Urinary bladder (tissue), 4 donors: ENCODE results near the gene FAM241B. TPM values are rescaled to one million over a fixed set of nuclear protein-coding genes. Genes with fewer than 3 reads are reported as not detected.

Experiments used
- DNase-seq: peaks from one replicate; pipeline ENCODE4 v3.0.0-alpha.2; 2015; ENCODE audit errors: extremely low spot score
- H3K27ac ChIP-seq: one replicate; pipeline ENCODE4 v1.5.1; 2013; ENCODE audit warnings: low read depth, mild to moderate bottlenecking, moderate library complexity
- H3K36me3 ChIP-seq: one replicate; pipeline ENCODE4 v1.6.1; 2013; ENCODE audit warnings: mild to moderate bottlenecking, moderate library complexity; ENCODE audit not compliant: insufficient read depth
- H3K4me1 ChIP-seq: one replicate; pipeline ENCODE4 v1.6.1; 2013; ENCODE audit warnings: mild to moderate bottlenecking, moderate library complexity; ENCODE audit not compliant: insufficient read depth
- H3K4me3 ChIP-seq: one replicate; pipeline ENCODE4 v1.5.1; 2013; ENCODE audit warnings: low read depth, low read length
- WGBS: extraction: QIAGEN DNeasy Blood & Tissue Kit; methylation state at CpG from one replicate; pipeline ENCODE4 v1.1.7; 2013; 5-methylcytosine and 5-hydroxymethylcytosine counted together
- polyA plus RNA-seq: library from polyadenylated mRNA; stranded (reverse); fragments of 200-250 nt; gene quantifications from one replicate; pipeline ENCODE4 v1.2.3, GENCODE V29; 2013
- total RNA-seq: library from RNA; depleted of rRNA; stranded (reverse); fragments of >200 nt; gene quantifications from one replicate; pipeline ENCODE4 v1.2.3, GENCODE V29; 2014
- donor health status: healthy with polysubstance abuse.
- donor health status: healthy.

FAM241B gene
- total and polyA plus RNA-seq, 2 donors = 5.0 TPM; not detected in 1

DNA sequence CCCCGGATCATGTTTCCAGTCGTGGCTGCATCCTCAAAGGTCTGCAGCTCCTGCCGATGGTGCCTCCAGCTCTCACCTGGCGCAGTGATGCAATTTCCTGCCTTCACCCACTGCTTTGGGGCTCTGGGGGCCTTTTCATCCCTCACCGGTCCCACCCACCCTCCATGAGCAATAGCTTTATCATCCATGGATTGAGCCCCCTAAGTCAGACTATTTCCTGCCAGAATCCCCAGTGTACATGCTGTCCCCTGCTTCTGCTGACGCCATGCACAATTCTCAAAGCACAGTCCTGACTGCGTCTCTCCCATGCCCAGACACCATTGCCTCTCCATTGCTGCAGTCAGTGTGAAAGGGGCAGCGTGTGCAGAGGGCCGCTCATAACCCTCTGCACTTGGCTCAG is 49.7 kb downstream of the FAM241B start:
- Histone ChIP-seq H3K4me1 (no peaks in the 10 kb centered on the region), H3K36me3 (no peaks in the 10 kb centered on the region), H3K27ac (no peak overlapping the region), H3K4me3 (no peak overlapping the region)
- WGBS = 72% methylated on average over 9 of the region's 9 CpGs
- no peak for DNase-seq

DNA sequence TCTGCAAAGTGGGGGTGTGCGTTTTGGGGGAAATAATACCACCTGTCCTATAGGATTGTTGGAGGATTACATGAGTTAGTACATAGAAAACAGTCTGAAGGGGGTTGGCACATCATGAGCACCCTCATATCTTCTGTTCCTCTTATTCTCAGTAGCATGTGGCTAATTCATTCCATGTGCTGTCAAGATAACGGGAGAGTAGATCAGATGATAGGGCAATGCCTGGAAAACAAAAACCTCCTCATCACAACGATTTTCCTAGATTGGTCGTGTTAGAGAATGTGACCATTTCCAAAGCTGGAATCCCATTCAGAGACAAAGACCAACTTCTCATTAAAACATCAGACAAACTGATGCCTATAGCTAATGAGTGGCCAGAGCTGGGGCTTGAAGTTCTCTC is 50.6 kb downstream of the FAM241B start:
- Histone ChIP-seq H3K4me1 (no peaks in the 10 kb centered on the region), H3K36me3 (no peaks in the 10 kb centered on the region), H3K27ac (no peak overlapping the region), H3K4me3 (no peak overlapping the region)
- WGBS = 44% methylated on average over 4 of the region's 4 CpGs
- no peak for DNase-seq

DNA sequence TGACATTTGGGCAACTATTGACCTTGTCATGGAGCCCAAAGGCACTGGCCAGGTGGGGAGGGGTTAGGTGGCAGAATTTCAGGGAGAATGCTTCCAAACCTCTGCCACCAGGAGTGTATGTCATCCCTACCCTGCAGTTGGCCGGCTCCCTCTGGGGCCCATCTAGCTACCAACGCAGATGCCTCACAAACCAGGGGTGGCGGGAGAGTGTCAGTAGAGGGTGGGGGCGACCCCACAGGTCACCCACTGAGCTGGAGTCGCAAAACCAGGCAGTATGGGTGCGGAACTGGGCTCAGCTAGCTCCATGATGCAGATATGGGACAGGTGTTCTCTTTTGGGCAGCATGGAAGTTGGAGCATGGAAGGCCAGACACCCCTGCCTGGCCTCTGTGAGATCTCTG is 51.4 kb downstream of the FAM241B start:
- H3K27ac ChIP-seq = no peak overlapping the region
- no peak for DNase-seq
- 95% methylated on average over 6 of the region's 6 CpGs for WGBS
- H3K4me1 ChIP-seq = no peaks in the 10 kb centered on the region
- no peaks in the 10 kb centered on the region for H3K36me3 ChIP-seq
- H3K4me3 ChIP-seq = no peak overlapping the region

DNA sequence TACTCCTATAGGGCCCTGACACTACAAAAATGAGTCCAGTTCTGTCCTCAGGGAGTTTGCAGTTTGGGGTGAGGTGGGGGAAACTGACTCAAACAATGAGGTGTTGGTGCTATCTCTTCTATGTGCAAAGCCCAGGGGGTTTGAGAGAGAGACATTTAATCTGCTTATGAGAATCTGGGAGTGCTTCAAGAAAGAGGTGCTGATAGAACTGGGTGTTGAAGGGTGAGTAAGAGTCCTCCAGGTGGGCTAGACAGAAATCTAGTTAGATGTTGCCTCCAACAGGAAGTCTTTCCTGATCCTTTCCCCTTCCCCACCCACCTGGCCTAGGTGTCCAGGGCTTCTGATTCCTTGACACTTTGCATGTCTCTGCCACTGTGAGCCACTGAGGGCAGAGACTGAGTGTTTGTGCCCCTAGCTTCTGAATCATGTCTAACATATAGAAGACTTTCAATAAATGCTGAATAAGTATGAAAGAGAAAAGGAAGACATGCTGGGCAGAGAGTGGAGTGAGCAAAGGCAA is 53.0 kb downstream of the FAM241B start:
- Histone ChIP-seq H3K27ac (no peak overlapping the region), H3K4me3 (no peak overlapping the region), H3K4me1 (no peaks in the 10 kb centered on the region), H3K36me3 (no peaks in the 10 kb centered on the region)
- no peak for DNase-seq

Other genes starting within 250 kb of the FAM241B start
- gene TACR2, start 213.3 kb upstream of the FAM241B start, total RNA-seq = 4.5 TPM
- gene TACR2, start 213.3 kb upstream of the FAM241B start, polyA plus RNA-seq = 121 TPM
- 38.0 TPM for gene TSPAN15, start 178.8 kb upstream of the FAM241B start, total RNA-seq
- gene TSPAN15, start 178.8 kb upstream of the FAM241B start, polyA plus RNA-seq = 88.1 TPM
- not detected for gene NEUROG3, start 56.8 kb upstream of the FAM241B start, total RNA-seq
- not detected for gene NEUROG3, start 56.8 kb upstream of the FAM241B start, polyA plus RNA-seq
- gene COL13A1, start 171.7 kb downstream of the FAM241B start, total RNA-seq = 9.2 TPM
- gene COL13A1, start 171.7 kb downstream of the FAM241B start, polyA plus RNA-seq = 5.7 TPM